LNCAP (cell line): ENCODE measurements around the gene CCDC183.
A peak's percentile ranks its signal among the peaks of the same experiment; 100 is the strongest.

Experiments used
- CTCF ChIP-seq: fragments of 450-650 bp; IDR thresholded peaks from 2 replicates; pipeline ENCODE4 v1.5.1; 2017; ENCODE audit warnings: mild to moderate bottlenecking

The CCDC183 gene

GRCh38 chr9:136763649-136764035 is 32.5 kb upstream of the CCDC183 start:
- no peak for TF ChIP-seq CTCF

- no peak for TF ChIP-seq CTCF
Measured at GRCh38 chr9:136764301-136764891, 31.7 kb upstream of the CCDC183 start, which contains the start of gene LCN15. TSS of gene LCN15 (minus strand) at chr9:136764518. CDS start at chr9:136764488, 30 bp downstream.

- no peak for TF ChIP-seq CTCF
Measured at GRCh38 chr9:136765041-136765440, 31.1 kb upstream of the CCDC183 start.

- peak; percentile 65 for TF ChIP-seq CTCF
Measured at GRCh38 chr9:136769710-136770191, 26.4 kb upstream of the CCDC183 start.

GRCh38 chr9:136771907-136772415 is 24.2 kb upstream of the CCDC183 start:
- no peak for TF ChIP-seq CTCF

GRCh38 chr9:136773386-136774044 is 22.6 kb upstream of the CCDC183 start:
- TF ChIP-seq CTCF, result no peak

- TF ChIP-seq CTCF, result no peak
Measured at GRCh38 chr9:136774416-136775045, 21.6 kb upstream of the CCDC183 start.
